GM18951 (cell line): Measurements from ENCODE around the gene TCN1.
"Not testable (repeated sequence)": the region's sequence is repeated elsewhere in the genome, so short reads cannot be mapped to it uniquely, and the experiment has no call there.

ENCODE experiments used
- POLR2A ChIP-seq: IDR thresholded peaks from 4 replicates; pipeline ENCODE4 v1.6.1; 2011; ENCODE audit warnings: mild to moderate bottlenecking; ENCODE audit not compliant: insufficient read length, insufficient read depth; ENCODE audit errors: extremely low read depth
- in situ Hi-C: fragments of 300-500 bp; cut with MboI; formaldehyde crosslinking; loops from one replicate; pipeline ENCODE4 v1.12.0; 2022; ENCODE audit warnings: low sequenced_read_pairs, mixed read lengths, inconsistent platforms; ENCODE audit not compliant: unreplicated experiment

The TCN1 gene

DNA sequence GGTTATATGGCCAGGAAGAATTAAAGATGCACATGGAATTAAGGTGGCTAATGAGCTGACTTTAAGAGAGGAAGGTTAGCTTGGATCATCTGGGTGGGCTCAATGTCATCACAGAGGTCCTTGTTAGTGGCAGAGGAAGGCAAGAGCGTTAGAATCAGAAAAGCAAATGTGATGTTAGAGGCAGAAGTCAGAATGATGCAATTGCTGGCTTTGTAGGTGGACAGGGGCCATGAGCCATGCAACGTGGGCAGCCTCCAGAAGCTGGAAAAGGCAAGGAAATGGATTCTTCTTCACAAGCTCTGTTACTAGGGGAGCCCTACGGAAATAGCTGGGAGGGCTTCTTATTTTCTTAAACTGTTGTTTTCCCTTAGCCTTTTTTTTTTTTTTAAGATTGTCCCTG is 18.7 kb downstream of the TCN1 start:
- TF ChIP-seq POLR2A = no peak
- in situ Hi-C loops = no loop called here

DNA sequence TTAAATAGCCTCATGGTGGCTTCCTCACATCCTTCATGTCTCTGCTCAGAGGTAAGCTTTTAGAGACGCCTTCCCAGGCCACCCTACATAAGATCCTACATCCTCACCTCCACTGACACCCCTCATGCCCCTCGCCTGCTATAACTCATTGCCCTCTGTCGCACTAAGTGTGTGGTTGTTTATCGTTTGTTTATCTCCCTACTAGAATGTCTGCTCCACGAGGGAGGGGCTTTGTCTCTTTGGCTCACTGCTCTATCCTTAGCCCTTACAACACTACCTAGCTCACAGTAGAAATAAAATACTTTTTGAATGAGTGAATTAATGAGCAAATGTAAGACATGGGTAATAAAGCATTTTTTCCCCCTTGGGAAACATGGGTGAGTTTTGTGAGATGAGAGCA is 19.7 kb downstream of the TCN1 start:
- in situ Hi-C loops = no loop called here
- no peak for TF ChIP-seq POLR2A

GRCh38 chr11:59845399-59845798 is 20.9 kb downstream of the TCN1 start, which contains the start of gene CBLIF:
CBLIF (minus strand) TSS chr11:59845499; CDS start chr11:59845453, 46 bp downstream.
- in situ Hi-C loops = no loop called here
- TF ChIP-seq POLR2A = no peak

GRCh38 chr11:59842316-59842715 is 24.0 kb downstream of the TCN1 start:
- in situ Hi-C loops = no loop called here
- TF ChIP-seq POLR2A = no peak

DNA sequence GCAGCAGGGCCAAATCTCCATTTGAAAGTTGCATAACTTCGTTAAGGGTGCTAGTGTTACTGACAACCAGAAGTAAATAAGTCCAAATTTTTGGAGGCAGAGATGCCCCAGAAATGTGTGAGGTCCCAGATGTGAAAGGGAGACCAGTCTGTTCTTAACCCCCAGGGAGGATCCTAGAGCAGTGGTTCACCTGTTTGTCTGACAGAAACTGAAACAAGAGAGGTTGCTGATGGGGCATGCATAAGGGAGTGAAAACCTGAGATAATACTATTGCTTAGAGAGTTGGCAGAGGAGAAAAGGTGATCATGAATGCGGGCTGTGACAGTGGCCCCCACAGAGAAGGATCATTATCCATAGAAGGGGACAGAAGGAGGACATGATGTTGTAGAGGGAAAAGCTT is 24.8 kb downstream of the TCN1 start:
- in situ Hi-C loops = no loop called here
- no peak for TF ChIP-seq POLR2A

DNA sequence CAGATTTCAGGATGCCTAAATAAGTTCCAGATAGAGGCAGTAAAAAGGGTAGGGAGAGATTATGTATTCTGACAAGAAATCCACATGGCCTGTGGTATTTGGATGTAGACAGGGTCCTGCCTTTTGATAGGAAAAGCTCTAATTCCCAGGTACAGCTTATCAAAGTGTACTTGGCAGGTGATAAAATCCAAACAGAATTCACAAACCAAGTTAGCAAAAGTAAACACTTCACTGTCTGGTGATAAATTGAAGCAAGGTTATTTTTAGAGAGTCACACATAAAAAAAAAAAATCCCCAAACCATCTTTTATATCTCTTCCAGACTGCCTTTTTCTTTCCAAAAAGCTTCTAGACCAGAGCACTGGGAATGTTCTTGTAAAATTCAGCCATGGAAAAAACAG is 26.7 kb downstream of the TCN1 start:
- in situ Hi-C loops = no loop called here

GRCh38 chr11:59833602-59834001 is 32.7 kb downstream of the TCN1 start:
- no peak for TF ChIP-seq POLR2A
- in situ Hi-C loops = no loop called here

More for the DNA sequence above, 26.7 kb downstream of the TCN1 start:
- TF ChIP-seq POLR2A = no peak

GRCh38 chr11:59829358-59829757 is 36.9 kb downstream of the TCN1 start:
- in situ Hi-C loops = no loop called here
- no peak for TF ChIP-seq POLR2A

- no peak for TF ChIP-seq POLR2A
- in situ Hi-C loops = no loop called here
Observed at GRCh38 chr11:59822989-59823566, 43.2 kb downstream of the TCN1 start.

GRCh38 chr11:59818572-59818971 is 47.7 kb downstream of the TCN1 start:
- in situ Hi-C loops = no loop called here
- TF ChIP-seq POLR2A = no peak

GRCh38 chr11:59816434-59816833 is 49.9 kb downstream of the TCN1 start:
- in situ Hi-C loops = not testable (repeated sequence)

DNA sequence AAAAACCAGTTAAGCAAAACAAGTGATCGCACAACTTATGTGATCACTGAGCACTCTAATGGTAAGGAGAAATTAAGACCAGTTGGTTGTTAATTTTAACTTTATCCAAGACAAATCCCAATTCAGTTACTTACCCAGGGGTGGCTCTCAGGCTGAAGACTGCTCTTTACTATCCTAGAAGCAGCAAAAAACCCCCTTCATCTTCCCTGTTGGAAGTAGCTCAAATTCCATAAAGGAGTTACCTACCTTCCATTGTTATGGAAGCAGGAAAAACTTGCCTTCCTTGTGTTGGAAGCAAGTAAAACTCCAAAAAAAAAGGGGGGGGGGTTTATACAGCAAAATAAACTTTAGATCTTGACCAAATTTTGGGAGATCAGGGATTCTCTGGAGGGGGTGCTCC is 50.5 kb downstream of the TCN1 start:
- TF ChIP-seq POLR2A = no peak
- in situ Hi-C loops = no loop called here

DNA sequence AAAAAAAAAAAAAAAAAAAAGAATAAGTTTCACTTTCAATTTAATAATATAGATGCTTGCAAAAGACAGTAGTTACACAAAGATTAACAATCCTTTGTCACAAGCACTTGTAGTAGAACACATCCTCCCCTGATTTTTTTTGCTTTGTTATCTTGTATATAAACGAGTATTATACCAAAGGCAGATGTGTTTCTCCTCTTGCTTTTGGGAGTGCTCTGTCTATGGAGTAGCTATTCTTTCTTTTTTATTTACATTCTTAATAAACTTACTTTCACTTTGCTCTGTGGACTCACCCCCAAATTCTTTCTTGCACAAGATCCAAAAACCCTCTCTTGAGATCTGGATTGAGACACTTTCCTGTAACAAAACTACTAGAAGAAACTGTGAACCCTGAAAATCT is 52.3 kb downstream of the TCN1 start:
- no peak for TF ChIP-seq POLR2A
- in situ Hi-C loops = no loop called here

- in situ Hi-C loops = no loop called here
- no peak for TF ChIP-seq POLR2A
Observed at GRCh38 chr11:59813364-59813763, 52.9 kb downstream of the TCN1 start.

DNA sequence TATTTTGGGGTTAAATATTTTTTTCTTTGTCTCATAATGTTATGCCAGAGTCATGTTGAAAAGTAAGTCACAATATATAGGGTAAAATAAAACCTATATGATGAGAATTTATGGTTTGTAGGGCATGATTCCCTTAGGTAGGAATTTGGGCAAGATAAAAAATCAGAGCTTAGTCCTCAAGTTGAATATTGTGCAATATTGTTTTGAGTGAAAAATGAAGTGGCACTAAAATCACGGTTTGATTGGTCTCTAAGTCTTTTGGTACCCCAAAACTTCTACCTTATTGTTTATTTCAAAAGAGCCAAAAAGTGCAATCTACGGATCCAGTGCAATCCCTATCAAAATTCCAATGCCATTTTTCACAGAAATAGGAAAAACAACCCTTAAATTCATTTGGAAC is 54.1 kb downstream of the TCN1 start:
- no peak for TF ChIP-seq POLR2A
- in situ Hi-C loops = no loop called here
